HG03196 (cell line): ENCODE measurements around the gene MTREX.

ENCODE experiments used
- ATAC-seq: cut with Tn5 transposase; IDR thresholded peaks from one replicate; pipeline ENCODE4 v1.9.1; 2021; ENCODE audit not compliant: unreplicated experiment

MTREX gene

DNA sequence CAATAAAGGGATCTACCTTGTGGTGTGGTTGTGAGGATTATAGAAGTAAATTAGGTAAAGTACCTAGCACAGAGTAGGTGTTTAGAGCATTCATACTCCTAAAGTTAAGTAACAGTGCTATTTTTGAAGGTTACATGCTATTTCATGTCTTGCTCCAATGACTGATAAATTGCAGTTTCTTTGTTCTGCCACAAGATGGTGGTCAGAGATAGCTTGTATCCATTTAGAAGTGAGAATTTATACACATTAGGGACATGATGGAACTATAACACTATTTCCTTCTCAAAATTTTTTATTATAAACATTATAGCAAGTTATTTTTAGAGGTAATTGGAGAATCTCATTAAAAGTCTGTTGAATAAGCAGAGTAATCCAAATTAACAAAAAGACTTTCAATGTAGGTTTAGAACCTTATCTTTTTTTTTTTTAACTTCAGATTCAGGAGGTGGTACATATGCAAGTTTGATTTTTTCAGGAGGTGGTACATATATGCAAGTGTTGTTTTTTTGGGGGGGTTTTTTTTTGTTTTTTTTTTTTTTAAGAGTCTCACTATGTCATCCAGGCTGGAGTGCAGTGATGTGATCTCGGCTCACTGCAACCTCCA lies 17.1 kb downstream of the MTREX start:
- no peak for ATAC-seq

DNA sequence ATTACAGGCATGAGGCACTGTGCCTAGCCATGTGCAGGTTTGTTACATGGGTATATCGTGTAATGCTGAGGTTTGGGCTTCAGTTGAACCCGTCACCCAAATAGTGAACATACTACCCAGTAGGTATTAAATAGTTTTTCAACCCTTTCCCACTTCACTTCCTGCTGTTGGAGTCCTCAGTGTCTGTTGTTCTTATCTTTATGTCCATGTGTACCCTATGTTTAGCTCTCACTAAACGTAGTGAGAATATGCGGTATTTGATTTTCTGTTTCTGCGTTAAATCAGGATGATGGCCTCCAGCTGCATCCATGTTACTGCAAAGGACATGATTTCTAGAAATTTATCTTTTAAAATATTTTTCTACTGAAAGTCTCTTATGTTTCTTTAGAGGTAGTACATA lies 17.8 kb downstream of the MTREX start:
- no peak for ATAC-seq

DNA sequence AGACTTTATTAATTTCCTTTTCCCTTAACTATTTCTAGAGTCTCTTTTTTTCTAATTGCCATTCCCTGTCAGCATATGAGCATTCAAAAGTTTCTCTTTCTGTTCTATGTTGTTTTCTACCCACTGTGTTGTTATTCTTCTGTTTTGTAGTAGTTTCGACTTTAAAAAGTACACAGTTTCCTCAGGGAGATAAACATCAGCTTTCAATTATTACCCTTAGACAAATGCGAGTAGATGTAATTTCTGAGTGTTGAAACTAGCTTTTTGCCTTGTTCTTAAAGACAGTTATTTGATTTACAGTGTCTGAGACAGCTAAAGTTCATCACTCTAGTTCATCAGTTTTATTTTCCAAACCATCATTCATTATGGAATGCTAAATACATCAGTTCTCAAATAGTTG lies 19.5 kb downstream of the MTREX start:
- no peak for ATAC-seq

DNA sequence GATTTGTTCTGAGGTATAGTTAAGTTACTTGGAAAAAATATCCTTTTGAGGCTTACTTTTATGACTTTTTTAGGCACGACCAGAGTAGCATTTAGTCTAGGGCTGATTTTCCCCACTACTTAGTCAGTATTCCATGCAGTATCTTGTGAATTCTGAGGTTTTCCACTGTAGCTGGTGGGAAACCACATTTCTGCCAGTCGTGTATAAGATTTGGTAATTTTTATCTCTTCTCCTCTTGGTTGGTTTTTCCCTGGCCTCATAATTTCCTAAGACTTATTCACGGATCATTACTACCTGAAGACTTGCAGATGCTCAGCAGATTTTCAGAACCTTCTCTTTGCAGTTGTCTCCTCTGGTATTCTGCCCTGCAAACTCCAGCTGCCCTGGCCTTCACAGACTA lies 23.5 kb downstream of the MTREX start:
- ATAC-seq: no peak

DNA sequence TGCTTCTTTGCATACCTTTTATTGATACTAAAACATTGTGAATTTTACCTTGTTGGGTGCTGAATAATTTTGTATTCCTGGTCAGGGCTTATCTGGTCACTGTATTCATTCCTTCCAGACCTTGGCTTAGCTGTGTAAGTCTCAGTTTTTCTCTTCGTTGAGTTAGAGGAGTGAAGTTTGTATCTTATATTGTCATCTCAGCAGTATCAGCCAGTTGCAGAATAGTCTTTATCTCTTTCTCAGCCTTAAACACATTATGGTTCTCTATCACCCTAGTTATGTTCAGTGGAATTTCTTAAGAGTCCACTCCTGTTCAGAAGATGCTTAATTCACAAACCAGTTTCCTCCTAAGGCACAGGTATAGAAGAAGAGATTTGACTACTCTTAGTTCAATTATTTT lies 25.2 kb downstream of the MTREX start:
- no peak for ATAC-seq

DNA sequence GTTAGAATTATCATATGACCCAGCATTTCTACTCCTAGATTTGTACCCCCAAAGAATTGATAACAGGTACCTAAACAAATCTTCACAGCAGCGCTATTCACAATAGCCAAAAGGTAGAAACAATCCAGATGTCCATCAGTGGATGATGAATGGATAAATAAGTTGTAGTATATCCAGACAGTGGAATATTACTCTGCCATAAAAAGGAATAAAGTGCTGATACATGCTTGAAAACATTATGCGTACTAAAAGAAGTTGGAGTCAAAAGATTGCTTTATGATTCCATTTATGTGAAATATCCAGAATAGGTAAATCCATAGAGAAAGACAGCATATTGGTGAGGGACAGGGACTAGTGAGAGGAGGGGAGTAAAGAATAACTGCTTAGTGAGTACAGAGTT lies 26.0 kb downstream of the MTREX start:
- ATAC-seq: no peak

DNA sequence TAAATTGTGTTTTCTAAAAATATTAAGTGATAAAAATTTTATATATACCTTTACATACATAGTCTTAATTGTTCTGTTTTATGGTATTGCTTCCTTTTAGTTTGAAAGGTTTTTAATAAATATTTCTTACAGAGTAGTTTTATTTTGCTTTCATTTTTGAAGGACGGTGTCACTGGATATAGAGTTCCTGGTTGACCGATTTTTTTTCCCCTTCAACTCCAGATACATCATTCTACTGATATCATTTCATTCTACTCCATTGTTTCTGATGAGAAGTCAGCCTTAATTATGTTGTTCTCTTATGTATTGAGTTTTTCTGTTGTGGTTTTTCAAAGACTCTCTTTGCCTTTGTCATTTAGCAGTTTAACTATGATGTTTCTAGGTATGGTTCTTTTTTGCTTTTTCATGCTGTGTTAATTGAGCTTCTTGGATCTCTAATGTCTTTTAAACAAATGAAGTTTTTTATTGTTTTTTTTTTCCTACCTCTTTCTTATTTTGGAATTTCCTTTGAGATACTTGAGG lies 30.4 kb downstream of the MTREX start:
- ATAC-seq: no peak

DNA sequence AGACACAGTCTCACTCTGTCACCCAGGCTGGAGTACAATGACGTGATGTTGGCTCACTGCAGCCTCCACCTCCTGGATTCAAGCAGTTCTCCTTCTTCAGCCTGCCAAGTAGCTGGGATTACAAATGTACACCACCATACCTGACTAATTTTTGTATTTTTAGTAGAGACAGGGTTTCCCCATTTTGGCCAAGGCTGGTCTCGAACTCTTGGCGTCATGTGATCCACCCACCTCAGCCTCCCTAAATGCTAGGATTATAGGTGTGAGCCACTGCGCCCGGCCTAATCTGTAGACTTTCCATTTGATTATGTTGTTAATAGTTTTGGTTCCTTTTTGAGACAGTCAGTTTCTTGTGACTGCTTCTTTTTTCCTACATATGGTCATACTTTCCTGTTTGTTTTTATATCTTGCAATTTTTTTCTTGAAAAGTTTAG lies 31.0 kb downstream of the MTREX start:
- ATAC-seq: no peak

DNA sequence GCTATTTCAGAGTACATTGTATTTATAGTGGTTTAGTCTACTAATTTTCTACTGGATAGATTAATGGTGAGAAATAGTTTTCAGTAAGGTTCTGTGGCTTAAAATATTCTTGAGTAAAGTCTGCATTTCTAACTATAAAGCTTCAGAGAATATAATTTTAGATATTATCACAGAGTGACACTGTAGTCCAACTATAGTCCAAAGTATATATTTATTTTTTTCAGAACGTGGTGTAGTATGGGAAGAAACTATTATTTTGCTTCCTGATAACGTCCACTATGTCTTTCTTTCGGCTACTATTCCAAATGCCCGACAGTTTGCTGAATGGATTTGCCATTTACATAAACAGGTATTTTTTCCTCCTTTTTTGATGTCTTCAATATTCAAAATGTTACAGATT lies 35.3 kb downstream of the MTREX start:
- no peak for ATAC-seq

DNA sequence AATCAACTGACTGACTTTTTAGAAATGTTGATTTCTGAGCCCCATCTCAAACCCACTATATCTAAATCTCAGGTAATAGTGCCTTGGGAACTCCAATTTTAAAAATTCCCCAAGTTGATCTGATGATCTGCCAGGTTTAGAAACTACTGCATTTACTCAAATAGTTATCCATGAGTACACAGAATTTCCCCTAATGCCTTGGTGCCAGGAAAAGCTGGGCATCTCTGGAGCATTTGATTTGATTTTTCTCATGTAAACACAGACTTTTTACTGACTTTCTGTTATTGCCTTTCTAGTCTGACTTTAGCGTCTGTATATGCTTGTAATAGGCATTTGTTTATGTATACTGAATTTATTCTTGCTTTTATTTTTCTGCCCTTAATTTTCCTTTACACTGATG lies 35.8 kb downstream of the MTREX start:
- no peak for ATAC-seq

DNA sequence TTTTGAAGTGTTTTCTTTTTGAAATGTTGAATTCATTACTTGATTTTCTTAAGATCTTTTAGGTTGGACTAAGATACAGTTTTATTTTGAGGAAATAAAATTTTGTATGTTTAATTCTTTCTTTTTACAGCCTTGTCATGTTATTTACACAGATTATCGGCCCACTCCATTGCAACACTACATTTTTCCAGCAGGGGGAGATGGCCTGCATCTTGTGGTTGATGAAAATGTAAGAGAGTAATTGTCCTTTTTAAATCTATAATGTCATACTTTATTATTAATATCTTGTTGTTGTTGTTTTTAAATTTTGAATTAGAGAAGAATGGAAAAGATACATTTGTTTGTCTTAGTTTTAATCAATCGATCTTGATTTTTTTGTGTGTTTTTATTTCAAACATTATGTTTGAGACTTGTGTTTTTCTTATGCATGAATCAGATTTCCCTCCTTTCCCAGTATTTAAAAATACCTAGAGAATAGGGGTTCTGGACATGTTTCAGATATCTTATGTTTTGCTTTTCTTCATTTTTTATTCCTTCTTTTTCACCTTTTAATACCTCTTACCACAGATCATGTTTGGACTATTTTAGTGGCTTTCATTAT lies 36.7 kb downstream of the MTREX start:
- no peak for ATAC-seq

DNA sequence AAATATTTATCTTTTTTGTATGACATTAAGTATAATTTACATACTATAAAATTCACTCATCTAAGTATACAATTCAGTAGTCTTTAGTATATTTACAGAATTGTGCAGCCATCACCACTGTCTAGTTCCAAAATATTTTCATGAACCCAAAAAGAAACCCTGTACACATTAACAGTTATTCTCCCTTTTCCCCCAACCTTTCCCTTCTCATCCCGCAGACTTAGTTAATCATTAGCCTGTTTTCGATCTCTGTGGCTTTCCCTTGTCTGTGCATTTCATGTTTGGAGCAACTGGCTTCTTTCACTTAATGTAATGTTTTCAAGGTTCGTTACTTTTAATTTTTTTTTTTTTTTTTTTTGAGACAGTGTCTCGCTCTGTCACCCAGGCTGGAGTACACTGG lies 37.5 kb downstream of the MTREX start:
- ATAC-seq: no peak

DNA sequence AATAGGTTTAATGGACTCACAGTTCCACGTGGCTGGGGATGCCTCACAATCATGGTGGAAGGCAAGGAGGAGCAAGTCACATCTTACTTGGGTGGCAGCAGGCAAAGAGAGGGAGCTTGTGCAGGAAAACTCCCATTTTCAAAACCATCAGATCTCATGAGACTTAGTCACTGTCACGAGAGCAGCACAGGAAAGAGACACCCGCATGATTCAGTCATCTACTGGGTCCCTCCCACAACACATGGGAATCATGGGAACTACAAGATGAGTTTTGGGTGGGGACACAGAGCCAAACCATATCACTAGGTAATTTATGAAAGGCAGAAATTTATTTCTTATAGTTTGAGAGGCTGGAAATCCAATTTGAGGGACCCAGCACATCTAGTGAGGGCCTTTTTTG lies 40.0 kb downstream of the MTREX start:
- ATAC-seq: no peak

DNA sequence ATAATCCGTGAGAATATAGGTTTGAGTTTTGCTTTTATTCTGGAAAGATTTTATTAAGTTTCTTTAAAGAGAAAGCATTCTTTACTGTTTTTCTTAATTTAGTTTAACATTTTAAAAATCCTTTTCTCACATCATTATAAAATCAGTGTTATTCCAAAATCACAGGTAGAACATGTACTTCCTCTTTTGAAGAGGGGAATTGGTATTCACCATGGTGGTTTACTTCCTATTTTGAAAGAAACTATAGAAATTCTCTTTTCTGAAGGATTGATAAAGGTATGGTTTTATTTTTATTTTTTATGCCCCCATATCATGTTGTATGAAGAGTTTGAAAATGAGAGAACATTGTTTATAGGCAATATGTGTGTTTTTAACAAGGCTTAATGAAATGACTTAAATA lies 43.0 kb downstream of the MTREX start:
- no peak for ATAC-seq

DNA sequence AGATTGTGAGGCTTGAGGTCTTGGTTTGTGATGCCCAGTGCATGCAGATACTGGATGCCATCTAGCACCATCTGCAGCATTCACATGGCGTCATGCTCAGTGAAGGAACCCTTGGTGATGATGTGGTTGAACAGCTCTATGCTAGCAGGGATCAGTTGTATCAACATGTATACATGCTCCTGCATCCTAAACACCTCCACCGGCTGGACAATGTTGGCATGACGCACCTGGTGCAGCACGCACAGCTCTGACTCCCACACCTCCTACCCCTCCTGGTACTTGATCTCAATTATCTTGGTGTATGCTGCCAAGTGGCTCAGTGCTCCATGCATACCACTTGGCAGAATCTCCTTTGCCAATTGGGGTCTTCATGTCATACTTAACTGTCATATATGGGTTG lies 49.1 kb downstream of the MTREX start:
- ATAC-seq: no peak

DNA sequence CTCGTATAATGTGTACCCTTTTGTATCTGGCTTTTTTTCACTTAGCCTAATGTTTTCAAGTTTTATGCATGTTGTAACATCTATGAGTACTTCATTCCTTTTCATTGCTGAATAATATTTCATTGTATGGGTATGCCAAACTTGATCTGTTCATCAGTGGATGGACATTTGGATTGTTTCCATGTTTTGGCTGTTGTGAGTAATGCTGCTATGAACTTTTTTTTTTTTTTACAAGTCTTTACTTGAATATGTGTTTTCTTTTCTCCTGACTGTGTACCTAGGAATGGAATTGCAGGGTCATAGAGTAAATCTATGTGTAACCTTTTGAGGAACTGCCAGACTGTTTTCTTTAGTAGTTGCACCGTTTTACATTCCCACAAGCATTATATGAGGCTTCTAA lies 52.4 kb downstream of the MTREX start:
- no peak for ATAC-seq

DNA sequence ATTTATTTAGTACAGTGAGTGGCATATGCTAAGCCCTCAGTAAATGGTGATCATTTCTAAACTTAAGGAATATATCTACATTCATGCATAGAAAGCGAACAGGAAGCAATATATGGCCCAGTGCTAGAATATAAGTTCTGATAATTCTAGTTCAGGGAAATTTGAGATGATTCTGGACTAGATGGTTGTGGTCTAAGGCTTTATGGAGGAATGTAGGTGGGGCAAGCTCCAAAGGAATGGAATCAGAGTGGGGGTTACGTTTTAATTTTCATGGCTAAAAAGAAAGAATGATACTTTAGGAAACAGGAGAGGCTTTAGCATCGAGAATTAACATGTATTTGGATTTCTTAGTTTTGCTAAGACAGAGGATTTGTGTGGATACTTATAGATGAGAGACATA lies 56.1 kb downstream of the MTREX start:
- no peak for ATAC-seq

DNA sequence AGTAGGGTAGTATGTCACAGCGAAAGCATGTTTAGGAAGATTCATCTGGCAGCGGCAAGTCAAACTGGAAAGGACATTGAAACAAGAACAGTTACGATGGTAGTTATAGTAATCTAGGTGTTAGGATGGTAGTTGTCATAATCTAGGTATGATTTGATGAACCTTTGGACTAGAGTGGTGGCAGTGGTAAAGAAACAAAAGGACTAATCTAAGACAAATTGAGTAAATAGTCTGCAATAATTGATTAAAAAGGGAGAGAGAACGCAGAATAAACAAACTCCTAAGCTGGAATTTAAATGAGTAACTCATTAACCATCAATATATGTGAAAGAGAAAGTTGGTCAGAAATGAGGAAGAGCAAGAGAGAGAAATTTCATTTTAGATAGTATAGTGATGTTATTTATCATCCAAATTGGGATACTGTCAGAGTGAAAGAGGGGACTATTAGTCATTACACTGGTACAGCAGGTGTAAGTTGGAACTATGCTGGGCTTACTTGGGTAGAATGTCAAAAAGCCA lies 56.8 kb downstream of the MTREX start:
- ATAC-seq: peak; percentile 97

DNA sequence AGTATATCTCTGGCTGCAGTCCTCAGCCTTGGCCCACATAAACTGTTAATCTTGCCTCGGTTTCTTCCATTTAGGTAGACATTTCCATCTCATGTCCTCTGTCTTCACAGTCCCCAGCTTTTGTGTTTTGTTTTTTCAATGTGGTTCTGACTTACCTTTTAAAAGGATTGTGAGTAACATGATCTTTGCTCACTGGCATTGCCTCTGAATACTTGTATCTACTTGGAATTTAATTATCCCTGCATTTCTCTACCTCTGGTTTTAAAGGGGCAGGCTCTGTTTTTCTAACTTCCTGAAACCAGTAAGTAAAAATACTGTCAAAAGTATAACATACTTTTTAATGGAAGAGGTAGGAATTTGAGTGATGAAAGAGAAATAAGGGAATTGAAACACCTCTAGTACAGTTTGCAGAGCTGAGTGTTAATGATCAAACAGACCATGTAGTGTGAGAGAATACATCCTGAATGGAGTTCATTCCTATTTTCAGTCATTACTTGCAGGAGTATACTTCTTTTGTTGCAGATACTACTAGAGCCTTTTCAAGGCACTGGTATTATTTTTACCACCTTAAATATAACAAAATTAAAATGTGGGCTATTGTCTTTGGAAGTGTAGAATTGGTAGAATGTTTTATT lies 62.6 kb downstream of the MTREX start:
- ATAC-seq: no peak

DNA sequence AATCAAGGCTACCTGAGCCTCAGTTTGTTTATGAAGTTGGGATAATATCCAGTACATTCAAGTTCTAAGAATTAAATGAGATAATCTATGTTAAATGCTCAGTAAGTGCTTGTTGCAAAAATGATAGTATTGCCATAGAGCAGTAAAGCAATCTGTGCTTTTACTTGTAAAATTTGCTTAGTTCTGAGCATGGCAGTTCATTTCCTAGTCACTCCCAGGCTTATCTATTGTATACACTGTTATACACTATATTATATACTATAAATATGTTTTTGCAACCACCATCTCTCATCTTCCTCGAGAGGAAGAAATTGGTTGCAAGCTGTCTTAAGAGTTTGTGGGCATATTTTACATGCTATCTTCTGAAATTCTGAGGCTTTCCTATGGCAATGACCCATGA lies 63.4 kb downstream of the MTREX start:
- no peak for ATAC-seq

DNA sequence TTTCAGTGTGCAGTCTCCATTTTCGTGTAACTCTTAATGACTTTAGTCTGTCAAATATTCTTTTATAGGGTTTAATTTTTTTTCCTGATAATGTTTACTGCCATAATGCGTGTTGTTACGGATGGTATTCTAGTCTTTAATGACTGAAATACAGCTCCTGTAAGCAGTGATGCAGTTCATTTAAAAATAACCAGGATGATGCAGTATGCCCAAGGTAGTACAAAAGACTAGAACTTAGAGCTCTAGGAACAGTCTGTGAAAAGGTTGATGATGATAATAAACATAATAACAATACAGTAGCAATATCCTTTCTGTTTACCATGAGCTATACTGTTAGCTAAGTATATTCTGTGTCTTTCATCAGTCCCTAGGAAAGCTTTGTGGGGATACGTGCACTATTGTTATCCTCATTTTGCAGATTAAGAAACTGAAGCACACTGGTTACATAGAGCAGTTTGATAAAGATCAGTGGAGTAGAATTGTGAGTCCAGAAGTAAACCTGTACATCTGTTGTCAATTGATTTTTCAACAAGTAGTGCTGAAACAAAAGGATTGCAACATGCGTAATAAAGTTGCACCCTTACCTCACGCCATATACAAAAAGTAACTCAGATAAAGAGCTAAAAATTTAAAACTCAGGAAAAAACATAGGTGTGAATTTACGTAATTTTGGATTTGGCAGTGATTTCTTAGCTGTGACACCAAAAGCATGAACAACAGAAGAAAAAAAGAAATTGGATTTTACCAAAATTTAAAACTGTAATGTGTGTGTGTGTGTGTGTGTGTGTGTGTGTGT lies 64.5 kb downstream of the MTREX start:
- no peak for ATAC-seq

DNA sequence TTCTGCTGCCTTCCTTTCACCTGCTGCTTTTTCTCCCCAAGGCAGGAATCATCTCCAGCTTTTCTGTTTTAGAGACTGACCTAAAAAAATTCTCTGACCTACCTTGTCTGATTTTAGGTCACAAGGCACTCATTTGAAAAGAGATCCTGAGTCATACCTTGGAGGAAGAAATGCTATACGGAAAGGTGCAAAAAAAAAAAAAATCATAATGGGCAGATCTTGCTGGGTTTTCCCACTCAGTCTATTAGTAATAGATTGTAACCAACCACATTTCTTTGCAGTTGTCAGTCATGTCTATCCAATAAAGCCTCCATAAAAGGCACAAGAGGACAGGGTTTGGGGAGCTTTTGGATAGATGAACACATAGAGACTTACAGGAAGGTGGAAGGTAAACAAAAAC lies 70.0 kb downstream of the MTREX start:
- ATAC-seq: no peak
